H9 (cell line): Measurements from ENCODE around the gene TH. TPM values are rescaled to one million over a fixed set of nuclear protein-coding genes. Genes with fewer than 3 reads are reported as not detected.

Experiments used
- DNase-seq: peaks from one replicate; pipeline ENCODE4 v3.0.0-alpha.2; 2017
- H2AFZ ChIP-seq: one replicate; pipeline ENCODE4 v1.6.1; 2013; ENCODE audit warnings: mild to moderate bottlenecking, low read length, control low read depth, moderate library complexity
- H2AK5ac ChIP-seq: 2 replicates; pipeline ENCODE4 v1.6.1; 2013; ENCODE audit warnings: low read length, control low read depth, mixed read lengths; ENCODE audit not compliant: insufficient read length
- H2BK120ac ChIP-seq: one replicate; pipeline ENCODE4 v1.6.1; 2013; ENCODE audit warnings: low read depth, mild to moderate bottlenecking, low read length, control low read depth, inconsistent platforms; ENCODE audit not compliant: poor library complexity, severe bottlenecking
- H2BK12ac ChIP-seq: 2 replicates; pipeline ENCODE4 v1.6.1; 2013; ENCODE audit warnings: low read length, control low read depth, mixed read lengths, low read depth; ENCODE audit not compliant: insufficient read length
- H2BK15ac ChIP-seq: 2 replicates; pipeline ENCODE4 v1.6.1; 2013; ENCODE audit warnings: low read depth, low read length, control low read depth
- H2BK20ac ChIP-seq: one replicate; pipeline ENCODE4 v1.6.1; 2013; ENCODE audit warnings: low read depth, mild to moderate bottlenecking, low read length, control low read depth, inconsistent platforms; ENCODE audit not compliant: poor library complexity, severe bottlenecking
- H2BK5ac ChIP-seq: 2 replicates; pipeline ENCODE4 v1.6.1; 2013; ENCODE audit warnings: low read length, control low read depth, mixed read lengths; ENCODE audit not compliant: insufficient read length
- H3K14ac ChIP-seq: 2 replicates; pipeline ENCODE4 v1.6.1; 2013; ENCODE audit warnings: low read length, control low read depth; ENCODE audit not compliant: insufficient read depth
- H3K18ac ChIP-seq: 2 replicates; pipeline ENCODE4 v1.6.1; 2013; ENCODE audit warnings: low read depth, mild to moderate bottlenecking, mixed read lengths, low read length, control low read depth; ENCODE audit not compliant: insufficient read length
- H3K23ac ChIP-seq: 2 replicates; pipeline ENCODE4 v1.6.1; 2013; ENCODE audit warnings: low read length, control low read depth, mixed read lengths, low read depth; ENCODE audit not compliant: insufficient read length
- H3K23me2 ChIP-seq: 2 replicates; pipeline ENCODE4 v1.6.1; 2013; ENCODE audit warnings: low read depth, mild to moderate bottlenecking, mixed read lengths, low read length, control low read depth; ENCODE audit not compliant: insufficient read length, poor library complexity, severe bottlenecking
- H3K27ac ChIP-seq: 2 replicates; pipeline ENCODE4 v1.5.1; 2013; ENCODE audit warnings: low read length, control low read depth, mixed read lengths, low read depth; ENCODE audit not compliant: insufficient read length
- H3K27me3 ChIP-seq: 2 replicates; pipeline ENCODE4 v1.6.1; 2013; ENCODE audit warnings: low read length, control low read depth, inconsistent platforms; ENCODE audit not compliant: insufficient read depth
- H3K4ac ChIP-seq: 2 replicates; pipeline ENCODE4 v1.6.1; 2013; ENCODE audit warnings: low read depth, mild to moderate bottlenecking, control low read depth, inconsistent platforms, low read length, moderate library complexity
- H3K4me1 ChIP-seq: 2 replicates; pipeline ENCODE4 v1.6.1; 2013; ENCODE audit warnings: low read length, control low read depth, inconsistent platforms; ENCODE audit not compliant: insufficient read depth
- H3K4me2 ChIP-seq: 2 replicates; pipeline ENCODE4 v1.6.1; 2013; ENCODE audit warnings: low read length, control low read depth, mixed read lengths; ENCODE audit not compliant: insufficient read length, insufficient read depth
- H3K56ac ChIP-seq: 2 replicates; pipeline ENCODE4 v1.6.1; 2013; ENCODE audit warnings: low read depth, mild to moderate bottlenecking, mixed read lengths, low read length, control low read depth; ENCODE audit not compliant: insufficient read length
- H3K79me1 ChIP-seq: 2 replicates; pipeline ENCODE4 v1.6.1; 2013; ENCODE audit warnings: low read depth, mild to moderate bottlenecking, moderate library complexity, low read length, control low read depth, inconsistent platforms; ENCODE audit not compliant: insufficient read depth, poor library complexity, severe bottlenecking
- H3K79me2 ChIP-seq: 2 replicates; pipeline ENCODE4 v1.6.1; 2013; ENCODE audit warnings: low read length, control low read depth, inconsistent platforms; ENCODE audit not compliant: insufficient read depth
- H3K9ac ChIP-seq: 2 replicates; pipeline ENCODE4 v1.6.1; 2013; ENCODE audit warnings: low read length, control low read depth, mixed read lengths; ENCODE audit not compliant: insufficient read length; ENCODE audit errors: extremely low read depth
- H3K9me3 ChIP-seq: one replicate; pipeline ENCODE4 v1.6.1; 2013; ENCODE audit warnings: low read depth, low read length, inconsistent platforms; ENCODE audit not compliant: control insufficient read depth
- H3T11ph ChIP-seq: one replicate; pipeline ENCODE4 v1.6.1; 2013; ENCODE audit warnings: mild to moderate bottlenecking, low read length, control low read depth, inconsistent platforms
- H4K20me1 ChIP-seq: one replicate; pipeline ENCODE4 v1.6.1; 2013; ENCODE audit not compliant: control insufficient read depth, insufficient read length, insufficient read depth
- H4K5ac ChIP-seq: 2 replicates; pipeline ENCODE4 v1.6.1; 2013; ENCODE audit warnings: low read depth, mild to moderate bottlenecking, mixed read lengths, low read length, control low read depth; ENCODE audit not compliant: insufficient read length
- H4K8ac ChIP-seq: replicated peaks from 2 replicates; pipeline ENCODE4 v1.6.1; 2013; ENCODE audit warnings: low read length, control low read depth, mixed read lengths, low read depth; ENCODE audit not compliant: insufficient read length
- H4K91ac ChIP-seq: 2 replicates; pipeline ENCODE4 v1.6.1; 2013; ENCODE audit warnings: low read depth, mild to moderate bottlenecking, moderate library complexity, mixed read lengths, low read length, control low read depth; ENCODE audit not compliant: insufficient read length
- H3K27ac Mint-ChIP-seq, 3 experiments: 2 replicates in 2 of 3; 3 replicates in 1 of 3; pipeline ENCODE4 v1.8.0; 2020 to 2021; ENCODE audit warnings: mixed read lengths in 3 of 3, mild to moderate bottlenecking in 1 of 3, moderate library complexity in 1 of 3
- H3K27me3 Mint-ChIP-seq: 2 replicates; pipeline ENCODE4 v1.8.0; 2021; ENCODE audit warnings: low read depth, mild to moderate bottlenecking, moderate library complexity, mixed read lengths
- H3K36me3 Mint-ChIP-seq, 3 experiments: 2 replicates in 2 of 3; 3 replicates in 1 of 3; pipeline ENCODE4 v1.8.0; 2020 to 2021; ENCODE audit warnings: low read depth in 3 of 3, mixed read lengths in 3 of 3; ENCODE audit not compliant: insufficient read depth in 1 of 3
- H3K4me1 Mint-ChIP-seq, 2 experiments: 2 replicates each; pipeline ENCODE4 v1.8.0; 2020; ENCODE audit warnings: mixed read lengths in 2 of 2
- H3K4me3 Mint-ChIP-seq, 2 experiments: 2 replicates in 1 of 2; 3 replicates in 1 of 2; pipeline ENCODE4 v1.8.0; 2020 to 2021; ENCODE audit warnings: mild to moderate bottlenecking in 2 of 2, mixed read lengths in 2 of 2, moderate library complexity in 1 of 2
- H3K9me3 Mint-ChIP-seq, 2 experiments: 2 replicates in 1 of 2; 3 replicates in 1 of 2; pipeline ENCODE4 v1.8.0; 2020; ENCODE audit warnings: mild to moderate bottlenecking in 2 of 2, mixed read lengths in 2 of 2, moderate library complexity in 1 of 2
- CTCF ChIP-seq: fragments of 200-600 bp; sonication (generic); conservative IDR thresholded peaks from 3 replicates; pipeline ENCODE4 v1.8.0; 2021; ENCODE audit warnings: antibody characterized with exemption, mild to moderate bottlenecking
- whole genome bisulfite sequencing: extraction: QIAGEN DNeasy Blood & Tissue Kit; methylation state at CpG from one replicate; pipeline ENCODE4 v1.1.7; 2013; ENCODE audit warnings: missing lambda C conversion rate, low lambda C conversion rate, mixed read lengths; ENCODE audit not compliant: insufficient read length; ENCODE audit errors: extremely low coverage; 5-methylcytosine and 5-hydroxymethylcytosine counted together
- total RNA-seq: library from RNA; stranded (reverse); gene quantifications from 2 replicates; pipeline ENCODE4 v1.2.1, GENCODE V29; 2021

Gene TH
- total RNA-seq, 1 experiment from 2014 or later, result not detected

DNA sequence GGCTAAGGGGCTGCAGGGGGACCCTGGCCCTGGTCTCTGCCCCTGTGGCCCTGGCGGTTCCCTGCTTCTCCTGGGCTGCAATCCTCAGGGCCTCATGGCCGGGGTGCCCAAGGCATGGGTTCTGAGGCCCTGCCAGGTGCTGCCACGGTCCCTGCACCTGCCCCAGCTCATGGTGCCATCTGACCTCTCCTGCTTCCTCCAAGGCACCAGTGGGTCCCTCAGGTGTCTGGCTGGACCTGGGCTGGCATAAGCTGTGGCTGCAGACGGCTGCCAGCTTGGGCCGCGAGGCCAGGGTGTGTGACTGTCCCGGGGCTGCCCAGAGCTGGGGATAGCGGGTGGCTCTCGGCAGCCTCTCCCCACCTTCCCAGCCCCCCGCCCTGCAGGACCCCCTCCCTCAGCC lies 12.6 kb downstream of the TH start:
- Histone ChIP-seq H3K79me2 (no peaks in the 10 kb centered on the region), H2BK12ac (no peak overlapping the region), H2BK5ac (no peak overlapping the region), H4K20me1 (no peaks in the 10 kb centered on the region), H3K9me3 (no peaks in the 10 kb centered on the region), H4K5ac (no peak overlapping the region), H3K14ac (no peak overlapping the region), H3K23me2 (no peaks in the 10 kb centered on the region), H4K91ac (no peak overlapping the region), H3K4me1 (no peaks in the 10 kb centered on the region), H3K4me2 (no peak overlapping the region), H3K79me1 (no peaks in the 10 kb centered on the region), H2BK20ac (no peak overlapping the region), H2BK120ac (no peak overlapping the region), H2AK5ac (no peak overlapping the region), H3K9ac (no peak overlapping the region), H2AFZ (no peak overlapping the region), H3K23ac (no peak overlapping the region), H4K8ac (no peak overlapping the region), H3T11ph (no peak overlapping the region), H3K27ac (no peak overlapping the region), H3K27me3 (no peaks in the 10 kb centered on the region), H3K56ac (no peak overlapping the region), H2BK15ac (no peak overlapping the region), H3K18ac (no peak overlapping the region), H3K4ac (no peak overlapping the region)
- Mint-ChIP-seq H3K36me3 (no peaks in the 10 kb centered on the region), H3K27me3 (peaks cover 8% of the 10 kb centered on the region), H3K4me3 (no peak overlapping the region), H3K9me3 (no peaks in the 10 kb centered on the region), H3K4me1 (no peaks in the 10 kb centered on the region), H3K27ac (no peak overlapping the region)
- TF ChIP-seq CTCF, result no peak
- DNase-seq, result no peak
- WGBS, result no CpG with 5 or more reads among the region's 10 CpGs
